HepG2 (cell line): ENCODE results near the gene GRB7. TPM values are rescaled to one million over a fixed set of nuclear protein-coding genes. Genes with fewer than 3 reads are reported as not detected.

ENCODE experiments used
- ATAD3A ChIP-seq: sonication (generic); formaldehyde crosslinking; IDR thresholded peaks from 2 replicates; pipeline ENCODE4 v1.4.0; 2020; ENCODE audit warnings: missing genetic modification reagents
- CBFB ChIP-seq: sonication (generic); formaldehyde crosslinking; IDR thresholded peaks from 2 replicates; pipeline ENCODE4 v1.4.0; 2020; ENCODE audit warnings: missing genetic modification reagents
- CBX5 ChIP-seq: sonication (generic); formaldehyde crosslinking; IDR thresholded peaks from 2 replicates; pipeline ENCODE4 v1.4.0; 2020; ENCODE audit warnings: missing genetic modification reagents, borderline replicate concordance
- FOXM1 ChIP-seq: sonication (generic); formaldehyde crosslinking; IDR thresholded peaks from 2 replicates; pipeline ENCODE4 v1.5.0; 2020; ENCODE audit warnings: missing genetic modification reagents
- FOXO4 ChIP-seq: sonication (generic); formaldehyde crosslinking; conservative IDR thresholded peaks from 2 replicates; pipeline ENCODE4 v1.8.1; 2023; ENCODE audit warnings: missing genetic modification reagents
- GPN1 ChIP-seq: sonication (generic); formaldehyde crosslinking; IDR thresholded peaks from 2 replicates; pipeline ENCODE4 v1.5.1; 2020; ENCODE audit warnings: missing genetic modification reagents, borderline replicate concordance
- HDAC1 ChIP-seq: sonication (generic); formaldehyde crosslinking; IDR thresholded peaks from 2 replicates; pipeline ENCODE4 v1.5.1; 2020; ENCODE audit warnings: mild to moderate bottlenecking, missing genetic modification reagents
- ISL2 ChIP-seq: sonication (generic); formaldehyde crosslinking; IDR thresholded peaks from 2 replicates; pipeline ENCODE4 v1.5.0; 2020; ENCODE audit warnings: missing genetic modification reagents
- MBNL3 ChIP-seq: fragments of 250-450 bp; sonication (Bioruptor Pico); conservative IDR thresholded peaks from 2 replicates; pipeline ENCODE4 v1.8.0; 2022; ENCODE audit warnings: mild to moderate bottlenecking, inconsistent platforms
- MXD1 ChIP-seq: sonication (generic); formaldehyde crosslinking; IDR thresholded peaks from 2 replicates; pipeline ENCODE4 v1.4.0; 2020; ENCODE audit warnings: mild to moderate bottlenecking, missing genetic modification reagents
- MYNN ChIP-seq: sonication (generic); formaldehyde crosslinking; IDR thresholded peaks from 2 replicates; pipeline ENCODE4 v1.4.0; 2020; ENCODE audit warnings: mild to moderate bottlenecking, low read depth, missing genetic modification reagents
- PRDM15 ChIP-seq: sonication (generic); formaldehyde crosslinking; IDR thresholded peaks from 2 replicates; pipeline ENCODE4 v1.4.0; 2020; ENCODE audit warnings: missing genetic modification reagents
- PTBP1 ChIP-seq: fragments of 200-400 bp; formaldehyde crosslinking; IDR thresholded peaks from 2 replicates; pipeline ENCODE4 v1.6.1; 2018; ENCODE audit warnings: low read length, low read depth; ENCODE audit not compliant: poor library complexity, severe bottlenecking
- RARA ChIP-seq: IDR thresholded peaks from 2 replicates; pipeline ENCODE4 v1.6.1; 2016; ENCODE audit warnings: missing genetic modification reagents, missing compliant biosample characterization
- SP4 ChIP-seq: sonication (generic); formaldehyde crosslinking; IDR thresholded peaks from 2 replicates; pipeline ENCODE4 v1.8.1; 2023; ENCODE audit warnings: mild to moderate bottlenecking, missing genetic modification reagents
- TAF1 ChIP-seq: sonication (generic); formaldehyde crosslinking; IDR thresholded peaks from 2 replicates; pipeline ENCODE4 v1.4.0; 2020; ENCODE audit warnings: missing genetic modification reagents
- UBTF ChIP-seq: sonication (generic); formaldehyde crosslinking; IDR thresholded peaks from 2 replicates; pipeline ENCODE4 v1.4.0; 2020; ENCODE audit warnings: mild to moderate bottlenecking, missing genetic modification reagents
- ZMYM3 ChIP-seq: sonication (generic); formaldehyde crosslinking; IDR thresholded peaks from 2 replicates; pipeline ENCODE4 v1.5.1; 2020; ENCODE audit warnings: mild to moderate bottlenecking, missing genetic modification reagents
- ZNF160 ChIP-seq: sonication (generic); formaldehyde crosslinking; IDR thresholded peaks from 2 replicates; pipeline ENCODE4 v1.8.0; 2022; ENCODE audit warnings: mild to moderate bottlenecking, inconsistent platforms, missing genetic modification reagents
- ZNF337 ChIP-seq: sonication (generic); formaldehyde crosslinking; IDR thresholded peaks from 2 replicates; pipeline ENCODE4 v1.5.1; 2020; ENCODE audit warnings: missing genetic modification reagents, low read depth, mild to moderate bottlenecking, borderline replicate concordance
- ZNF567 ChIP-seq: sonication (generic); formaldehyde crosslinking; IDR thresholded peaks from 2 replicates; pipeline ENCODE4 v1.8.1; 2023; ENCODE audit warnings: mild to moderate bottlenecking, missing genetic modification reagents, borderline replicate concordance
- ZNF768 ChIP-seq: sonication (generic); formaldehyde crosslinking; IDR thresholded peaks from 2 replicates; pipeline ENCODE4 v1.4.0; 2020; ENCODE audit warnings: missing genetic modification reagents
- polyA plus RNA-seq, 8 experiments: library from polyadenylated mRNA; depleted of rRNA in 3 of 8; stranded (reverse) in 7 of 8; unstranded in 1 of 8; fragments of >200 nt; fragmentation: Illumina TruSeq in 4 of 8; extraction: Trizol in 4 of 8; gene quantifications; 2 replicates each; pipeline versions ENCODE4 v1.2.1 to v1.2.3, GENCODE V29; 2011 to 2016; ENCODE audit warnings: low read depth in 4 of 8, missing spikeins in 1 of 8, mixed read lengths in 1 of 8; ENCODE audit not compliant: insufficient read depth in 1 of 8
- total RNA-seq, 5 experiments: library from RNA; depleted of rRNA; stranded (reverse); fragments of >200 nt; fragmentation: Illumina TruSeq; extraction: Trizol; gene quantifications; 2 replicates each; pipeline ENCODE4 v1.2.3, GENCODE V29; 2016; ENCODE audit warnings: low read depth in 1 of 5

The GRB7 gene
- total and polyA plus RNA-seq, 2 of the 13 experiments (the other 11 are each of a cell fraction or from before 2014, with no cell fraction given): 60.2 to 77.7 TPM

GRCh38 chr17:39700148-39700987 lies 37.4 kb upstream of the GRB7 start (continued):
- no peak for TF ChIP-seq GPN1 (CRISPR knock-in tag)
- no peak for TF ChIP-seq ZNF337 (CRISPR knock-in tag)
- TF ChIP-seq ZNF768 (CRISPR knock-in tag): peak; percentile 16; the same call in 1 of the 2 replicates
- TF ChIP-seq ZNF567 (CRISPR knock-in tag): no peak
- no peak for TF ChIP-seq PTBP1
- no peak; the same call in 1 of the 2 replicates for TF ChIP-seq CBX5
- no peak for TF ChIP-seq ZMYM3 (CRISPR knock-in tag)
- no peak for TF ChIP-seq PRDM15 (CRISPR knock-in tag)
- TF ChIP-seq RARA (CRISPR knock-in tag): no peak
- TF ChIP-seq HDAC1: no peak; the same call in 1 of the 2 replicates
- peak; percentile 60; the same call in 1 of the 2 replicates for TF ChIP-seq ZNF160 (CRISPR knock-in tag)
- TF ChIP-seq ISL2 (CRISPR knock-in tag): no peak
- TF ChIP-seq CBFB: no peak
- TF ChIP-seq TAF1 (CRISPR knock-in tag): peak; percentile 43; the same call in 1 of the 2 replicates
- no peak for TF ChIP-seq FOXO4
- TF ChIP-seq MBNL3: no peak
- TF ChIP-seq MXD1 (CRISPR knock-in tag): 0 out of 2 replicates have a peak, but pooled peaks have one; percentile 39
- TF ChIP-seq FOXM1 (CRISPR knock-in tag): no peak
- TF ChIP-seq SP4 (CRISPR knock-in tag): 0 out of 2 replicates have a peak, but pooled peaks have one; percentile 13
- no peak; the same call in 1 of the 2 replicates for TF ChIP-seq MYNN (CRISPR knock-in tag)
- no peak for TF ChIP-seq ATAD3A (CRISPR knock-in tag)
- peak; percentile 74; the same call in 1 of the 2 replicates for TF ChIP-seq UBTF (CRISPR knock-in tag)
